Measurements from ENCODE around the gene NSUN7.
"Not testable (repeated sequence)": the region's sequence is repeated elsewhere in the genome, so short reads cannot be mapped to it uniquely, and the experiment has no call there.

NSUN7 gene, protein sequence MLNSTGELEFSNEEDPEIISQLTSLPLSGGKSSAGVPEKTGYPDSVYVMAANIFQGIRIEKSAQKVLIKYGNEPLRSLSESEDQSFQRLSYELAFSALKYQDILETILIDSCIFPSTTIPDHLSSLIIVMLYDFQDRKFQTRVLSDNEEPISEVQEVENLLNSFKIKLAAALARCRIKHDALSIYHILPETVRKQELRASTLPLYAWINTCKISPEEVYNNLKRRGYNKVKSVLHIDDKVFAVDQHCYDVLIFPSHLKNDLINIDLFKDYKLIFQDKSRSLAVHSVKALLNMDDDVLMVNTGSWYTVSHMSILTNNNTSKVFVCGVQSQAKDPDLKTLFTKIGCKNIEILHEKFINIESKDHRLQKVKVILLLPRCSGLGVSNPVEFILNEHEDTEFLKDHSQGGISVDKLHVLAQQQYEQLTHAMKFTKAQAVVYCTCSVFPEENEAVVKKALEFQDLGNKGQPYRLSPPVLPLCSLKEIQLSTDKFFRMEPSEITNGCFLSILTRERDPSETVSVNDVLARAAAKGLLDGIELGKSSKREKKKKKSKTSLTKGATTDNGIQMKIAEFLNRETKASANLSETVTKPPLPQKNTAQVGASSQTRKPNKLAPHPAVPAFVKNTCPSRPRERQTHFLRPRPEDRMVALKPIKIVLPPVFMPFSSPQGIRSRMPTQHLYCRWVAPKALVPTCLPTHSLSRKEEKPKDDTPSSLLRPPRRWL

DNA sequence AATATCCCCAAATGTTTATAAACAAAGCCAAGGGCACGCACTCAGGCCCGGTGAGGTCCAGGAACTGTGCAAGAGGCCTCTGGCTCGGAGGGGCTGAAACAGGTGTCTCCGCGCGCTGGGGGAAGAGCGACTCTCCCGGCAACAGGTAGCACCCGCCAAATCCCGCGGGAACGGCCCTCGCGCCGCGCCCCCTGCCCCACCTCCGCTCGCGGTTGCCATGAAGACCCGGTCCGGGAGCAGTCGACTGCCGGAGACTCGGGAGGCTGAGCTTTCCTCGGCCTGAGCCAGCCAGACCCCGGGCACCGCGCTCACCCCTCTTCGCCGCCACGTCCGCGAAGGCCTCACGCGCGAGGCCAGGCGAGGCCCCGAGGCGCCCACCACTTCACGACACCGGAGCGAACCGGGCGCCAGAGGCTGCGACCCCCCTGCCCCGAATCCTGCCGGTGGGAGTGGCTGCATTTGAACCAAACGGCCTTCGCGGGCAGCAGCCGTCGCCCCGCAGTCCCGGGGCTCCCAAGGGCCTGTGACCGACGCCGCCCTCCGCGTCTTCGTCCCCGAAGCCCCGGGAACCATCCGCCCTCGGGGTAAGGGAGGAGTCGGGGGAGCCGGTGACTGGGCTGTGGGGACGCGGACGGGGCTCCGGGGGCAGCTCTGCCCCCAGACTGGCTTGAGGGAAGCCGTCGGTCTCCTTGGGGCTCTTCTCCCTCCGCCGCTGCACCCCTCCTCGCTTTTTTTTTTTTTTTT lies at the start of gene NSUN7:
NSUN7 (plus strand) TSS at position 239 of the 744 bp plus-strand sequence. CDS start 739 bp downstream, outside the sequence.
- peak; percentile 5 for DNase-seq (ENCODE audit: low read depth)
- TF ChIP-seq, protein P1, sequence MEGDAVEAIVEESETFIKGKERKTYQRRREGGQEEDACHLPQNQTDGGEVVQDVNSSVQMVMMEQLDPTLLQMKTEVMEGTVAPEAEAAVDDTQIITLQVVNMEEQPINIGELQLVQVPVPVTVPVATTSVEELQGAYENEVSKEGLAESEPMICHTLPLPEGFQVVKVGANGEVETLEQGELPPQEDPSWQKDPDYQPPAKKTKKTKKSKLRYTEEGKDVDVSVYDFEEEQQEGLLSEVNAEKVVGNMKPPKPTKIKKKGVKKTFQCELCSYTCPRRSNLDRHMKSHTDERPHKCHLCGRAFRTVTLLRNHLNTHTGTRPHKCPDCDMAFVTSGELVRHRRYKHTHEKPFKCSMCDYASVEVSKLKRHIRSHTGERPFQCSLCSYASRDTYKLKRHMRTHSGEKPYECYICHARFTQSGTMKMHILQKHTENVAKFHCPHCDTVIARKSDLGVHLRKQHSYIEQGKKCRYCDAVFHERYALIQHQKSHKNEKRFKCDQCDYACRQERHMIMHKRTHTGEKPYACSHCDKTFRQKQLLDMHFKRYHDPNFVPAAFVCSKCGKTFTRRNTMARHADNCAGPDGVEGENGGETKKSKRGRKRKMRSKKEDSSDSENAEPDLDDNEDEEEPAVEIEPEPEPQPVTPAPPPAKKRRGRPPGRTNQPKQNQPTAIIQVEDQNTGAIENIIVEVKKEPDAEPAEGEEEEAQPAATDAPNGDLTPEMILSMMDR (conservative IDR thresholded peaks at IDR 0.05; ENCODE audit: low read length) = no peak
- peak within 1 kb of the TSS; percentile 54 for H3K4me3 ChIP-seq (ENCODE audit: low read length)

DNA sequence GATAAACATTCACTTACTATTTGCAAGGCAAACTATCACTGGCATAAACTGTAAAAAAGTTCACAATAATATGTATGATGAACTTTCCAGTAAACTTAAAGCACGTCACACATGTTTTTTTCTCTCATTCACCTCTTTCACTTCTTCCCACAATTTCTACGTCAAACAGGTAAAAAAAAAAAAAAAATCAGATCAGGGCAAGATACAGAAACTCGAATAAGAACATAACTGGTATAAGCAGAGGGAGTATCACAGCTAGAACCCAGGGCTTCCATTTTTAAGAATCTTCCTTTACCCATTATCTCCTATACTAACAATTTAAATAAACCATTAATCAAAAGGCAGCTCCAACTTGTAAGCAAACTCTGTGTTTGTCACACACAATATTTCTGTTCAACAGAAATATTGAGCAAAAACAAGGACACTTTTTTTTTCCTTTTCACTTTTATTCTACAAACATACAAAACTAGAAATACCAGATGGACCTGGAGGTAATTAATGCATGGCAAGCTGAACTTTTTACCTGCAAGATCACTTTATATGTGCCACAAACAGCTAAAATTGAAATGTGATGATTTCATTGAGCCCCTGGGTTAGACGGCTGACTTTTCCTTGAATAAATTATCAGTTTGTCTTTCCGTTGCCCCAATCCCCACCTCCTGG lies 47.5 kb upstream of the NSUN7 start:
- no peak overlapping the region for H3K4me3 ChIP-seq (ENCODE audit: low read length)
- no peak for DNase-seq (ENCODE audit: low read depth)
- TF ChIP-seq, protein P1 (conservative IDR thresholded peaks at IDR 0.05; ENCODE audit: low read length) = no peak

DNA sequence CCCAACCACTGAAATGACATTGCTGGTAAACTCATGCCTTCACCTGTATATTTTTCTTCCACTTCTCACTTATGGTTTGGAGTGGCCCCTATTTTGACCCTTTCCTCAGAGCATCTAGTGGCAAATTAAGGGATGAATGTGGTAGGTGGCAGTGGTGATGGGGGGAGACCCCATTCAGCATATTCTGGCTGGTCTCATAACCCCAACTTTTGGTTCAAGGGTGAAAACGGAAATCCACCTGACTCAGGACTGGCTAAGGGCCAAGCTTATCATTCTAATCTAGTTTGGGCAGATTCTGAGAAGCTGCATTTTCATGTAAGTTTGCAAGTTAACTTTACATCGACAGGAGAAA lies 47.0 kb upstream of the NSUN7 start:
- TF ChIP-seq, protein P1 (conservative IDR thresholded peaks at IDR 0.05; ENCODE audit: low read length) = no peak
- no peak for DNase-seq (ENCODE audit: low read depth)
- no peak overlapping the region for H3K4me3 ChIP-seq (ENCODE audit: low read length)

DNA sequence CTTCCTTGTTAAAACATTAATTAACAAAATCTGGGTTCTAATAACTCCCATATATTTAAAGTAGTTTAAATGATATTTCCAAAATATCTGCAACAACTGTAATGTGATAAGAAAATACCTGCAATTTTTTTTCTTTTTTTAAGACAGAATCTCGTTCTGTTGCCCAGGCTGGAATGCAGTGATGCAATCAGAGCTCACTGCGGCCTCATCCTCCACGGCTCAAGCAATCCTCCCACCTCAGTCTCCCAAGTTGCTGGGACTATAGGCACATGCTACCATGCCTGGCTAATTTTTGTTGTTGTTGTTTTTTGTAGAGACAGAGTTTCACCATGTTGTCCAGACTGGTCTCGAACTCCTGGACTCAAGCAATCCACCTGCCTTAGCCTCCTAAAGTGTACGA lies 45.7 kb upstream of the NSUN7 start:
- TF ChIP-seq, protein P1 (conservative IDR thresholded peaks at IDR 0.05; ENCODE audit: low read length) = no peak
- no peak for DNase-seq (ENCODE audit: low read depth)
- no peak overlapping the region for H3K4me3 ChIP-seq (ENCODE audit: low read length)

DNA sequence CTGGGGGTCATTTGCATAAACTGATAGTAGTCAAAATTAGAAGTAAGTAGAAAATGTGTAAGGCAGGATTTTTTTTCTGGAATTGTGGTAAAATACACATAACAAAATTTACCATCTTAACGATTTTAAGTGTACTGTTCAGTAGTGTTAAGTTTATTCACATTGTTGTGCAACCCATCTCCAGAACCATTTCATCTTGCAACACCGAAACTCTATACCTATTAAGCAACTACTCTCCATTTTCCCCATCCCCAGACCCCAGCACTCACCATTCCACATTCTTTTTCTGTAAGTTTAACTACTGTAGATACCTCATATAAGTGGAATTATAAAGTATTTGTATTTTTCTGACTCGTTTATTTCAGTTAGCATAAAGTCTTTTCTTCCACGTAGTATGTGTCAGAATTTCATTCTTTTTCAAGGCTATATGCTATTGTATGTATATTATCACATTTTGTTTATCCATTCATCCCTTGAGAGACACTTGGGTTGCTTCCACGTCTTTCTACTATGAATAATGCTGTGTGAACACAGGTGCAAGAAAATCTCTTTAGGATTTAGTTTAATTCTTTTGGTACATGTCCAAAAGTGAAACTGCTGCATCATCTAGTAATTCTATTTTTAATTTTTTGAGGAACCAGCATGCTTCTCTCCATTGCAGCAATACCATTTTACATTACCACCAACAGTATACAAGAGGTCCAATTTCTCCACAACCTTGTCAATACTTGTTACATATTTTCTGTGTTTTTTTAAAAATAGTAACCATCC lies 39.1 kb upstream of the NSUN7 start:
- TF ChIP-seq, protein P1 (conservative IDR thresholded peaks at IDR 0.05; ENCODE audit: low read length) = no peak
- H3K4me3 ChIP-seq (ENCODE audit: low read length) = no peak overlapping the region
- peak; percentile 21 for DNase-seq (ENCODE audit: low read depth)

DNA sequence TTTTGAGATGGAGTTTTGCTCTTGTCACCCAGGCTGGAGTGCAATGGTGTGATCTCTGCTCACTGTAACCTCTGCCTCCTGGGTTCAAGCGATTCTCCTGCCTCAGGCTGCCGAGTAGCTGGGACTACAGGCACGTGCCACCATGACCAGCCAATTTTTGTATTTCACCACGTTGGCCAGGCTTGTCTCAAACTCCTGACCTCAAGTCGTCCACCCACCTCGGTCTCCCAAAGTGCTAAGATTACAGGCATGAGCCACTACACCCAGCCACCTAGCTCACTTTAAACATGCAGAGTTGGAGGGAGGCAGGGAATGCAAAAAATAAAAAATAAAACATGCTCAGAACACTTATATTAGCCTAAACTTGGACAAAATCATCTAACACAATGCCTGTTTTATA lies 36.8 kb upstream of the NSUN7 start:
- H3K4me3 ChIP-seq (ENCODE audit: low read length); DNase-seq (ENCODE audit: low read depth): not testable (repeated sequence)
